Esophagus squamous epithelium (tissue), 5 donors: Measurements from ENCODE around the gene TMIE. TPM values are rescaled to one million over a fixed set of nuclear protein-coding genes. Genes with fewer than 3 reads are reported as not detected.
A peak's percentile ranks its signal among the peaks of the same experiment; 100 is the strongest.

ENCODE experiments used
- DNase-seq: peaks from one replicate; lab custom pipeline; 2025; lab: John Stamatoyannopoulos, UW
- H3K27ac ChIP-seq, 4 donors: fragments of 200-600 bp; sonication (generic); one replicate each; pipeline ENCODE4 v1.5.1; 2016 to 2019; ENCODE audit warnings: mild to moderate bottlenecking in 1 of 4
- H3K27me3 ChIP-seq, 4 donors: fragments of 200-600 bp; sonication (generic); 1 replicate in 3 of 4; 2 replicates in 1 of 4; pipeline versions ENCODE4 v1.5.1 to v1.6.0; 2017 to 2021; ENCODE audit warnings: antibody characterized with exemption in 1 of 4
- H3K36me3 ChIP-seq, 3 donors: fragments of 200-600 bp; sonication (generic); one replicate each; pipeline ENCODE4 v1.5.1; 2016 to 2019
- H3K4me1 ChIP-seq, 3 donors: fragments of 200-600 bp; sonication (generic); one replicate each; pipeline ENCODE4 v1.5.1; 2017 to 2019
- H3K4me3 ChIP-seq, 4 donors: fragments of 200-600 bp; sonication (generic); 1 replicate in 3 of 4; 2 replicates in 1 of 4; pipeline ENCODE4 v1.5.1; 2016 to 2019; ENCODE audit warnings: mild to moderate bottlenecking in 2 of 4, moderate library complexity in 1 of 4
- H3K9me3 ChIP-seq, 3 donors: fragments of 200-600 bp; sonication (generic); one replicate each; pipeline ENCODE4 v1.5.1; 2016 to 2019
- POLR2A ChIP-seq, 4 donors: fragments of 450-650 bp; IDR thresholded peaks; one replicate each; pipeline ENCODE4 v1.6.1; 2017; ENCODE audit warnings: antibody characterized with exemption in 4 of 4, mild to moderate bottlenecking in 4 of 4, moderate library complexity in 3 of 4
- WGBS, 2 donors: methylation state at CpG; one replicate each; pipeline ENCODE4 v1.1.5; 2018; 5-methylcytosine and 5-hydroxymethylcytosine counted together
- intact Hi-C: fragments of 100-400 bp; cut with DNase I; formaldehyde crosslinking; loops from one replicate; pipeline ENCODE4 v1.15.0; 2022
- total RNA-seq, 4 donors: library from RNA; depleted of rRNA; stranded (reverse); fragments of >200 nt; gene quantifications; one replicate each; pipeline ENCODE4 v1.1.0, GENCODE V29; 2016
- TF ChIP-seq, protein P1 (sequence below), 6 experiments: fragments of 450-650 bp in 4 of 6; fragments of 200-600 bp in 2 of 6; sonication (generic) in 2 of 6; IDR thresholded peaks; one replicate each; pipeline ENCODE4 v1.5.1; 2016 to 2019; ENCODE audit warnings: antibody characterized with exemption in 6 of 6, mild to moderate bottlenecking in 4 of 6, moderate library complexity in 4 of 6
- donor health status: DM: yes; HTN: yes; CAD: no.

Gene TMIE, protein sequence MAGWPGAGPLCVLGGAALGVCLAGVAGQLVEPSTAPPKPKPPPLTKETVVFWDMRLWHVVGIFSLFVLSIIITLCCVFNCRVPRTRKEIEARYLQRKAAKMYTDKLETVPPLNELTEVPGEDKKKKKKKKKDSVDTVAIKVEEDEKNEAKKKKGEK
- 1 to 10 TPM in 1 of 4 donors, under 1 TPM in 3; 0.18 to 1.1 (median 0.61) TPM for total RNA-seq

DNA sequence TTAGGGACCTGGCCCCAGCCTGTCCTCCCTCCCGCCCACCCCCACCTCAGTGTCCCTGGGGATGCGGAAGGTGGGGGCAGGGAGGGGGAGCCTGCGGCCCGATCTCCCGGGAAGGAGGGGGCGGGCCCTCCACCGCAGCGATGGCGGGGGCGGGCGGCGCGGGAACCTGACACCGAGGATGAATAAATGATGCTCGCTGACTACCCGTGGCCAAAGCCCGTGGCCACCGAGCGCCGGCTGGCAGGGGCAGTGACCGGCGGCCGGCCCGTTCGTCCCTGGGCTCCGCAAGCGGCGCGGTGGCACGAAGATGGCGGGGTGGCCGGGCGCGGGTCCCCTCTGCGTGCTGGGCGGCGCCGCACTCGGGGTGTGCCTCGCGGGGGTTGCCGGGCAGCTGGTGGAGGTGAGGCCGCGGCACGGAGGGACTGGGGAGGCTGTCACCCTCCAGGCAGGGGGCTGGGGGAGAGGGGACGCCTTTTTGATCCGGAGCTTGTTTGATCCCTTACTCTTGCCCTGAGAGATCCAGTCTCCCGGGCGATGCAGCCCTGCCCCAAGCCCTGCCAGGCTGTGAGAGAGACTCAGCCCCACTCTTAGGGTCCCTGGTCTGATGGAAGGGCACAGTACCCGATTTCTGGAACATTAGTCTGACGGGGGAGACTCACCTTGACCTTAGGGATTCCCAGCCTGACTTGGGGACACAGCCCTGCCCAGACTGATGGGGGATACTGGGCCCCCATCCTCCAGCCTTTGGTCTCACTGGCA lies at the start of gene TMIE:
Gene TMIE, plus strand, starts transcription at position 212 of the 759 bp plus-strand sequence. Its CDS starts 96 bp downstream, at position 308.
- Histone ChIP-seq H3K27me3 (peaks cover 0 to 29% (median 0%) of the 10 kb centered on the region in 4 donors), H3K36me3 (no peaks in the 10 kb centered on the region), H3K4me3 (peak within 1 kb of the TSS in 3 of 4 donors; percentile 28 to 63 (median 43)), H3K4me1 (peaks cover 17 to 45% (median 21%) of the 10 kb centered on the region in 3 donors), H3K9me3 (no peaks in the 10 kb centered on the region), H3K27ac (peak within 1 kb of the TSS in 1 of 4 donors; percentile 39)
- intact Hi-C loops, result no loop called here
- WGBS, 2 donors, result no CpG with 5 or more reads among the region's 51 CpGs
- TF ChIP-seq POLR2A (IDR thresholded peaks at IDR 0.05), result no peak
- TF ChIP-seq, protein P1, sequence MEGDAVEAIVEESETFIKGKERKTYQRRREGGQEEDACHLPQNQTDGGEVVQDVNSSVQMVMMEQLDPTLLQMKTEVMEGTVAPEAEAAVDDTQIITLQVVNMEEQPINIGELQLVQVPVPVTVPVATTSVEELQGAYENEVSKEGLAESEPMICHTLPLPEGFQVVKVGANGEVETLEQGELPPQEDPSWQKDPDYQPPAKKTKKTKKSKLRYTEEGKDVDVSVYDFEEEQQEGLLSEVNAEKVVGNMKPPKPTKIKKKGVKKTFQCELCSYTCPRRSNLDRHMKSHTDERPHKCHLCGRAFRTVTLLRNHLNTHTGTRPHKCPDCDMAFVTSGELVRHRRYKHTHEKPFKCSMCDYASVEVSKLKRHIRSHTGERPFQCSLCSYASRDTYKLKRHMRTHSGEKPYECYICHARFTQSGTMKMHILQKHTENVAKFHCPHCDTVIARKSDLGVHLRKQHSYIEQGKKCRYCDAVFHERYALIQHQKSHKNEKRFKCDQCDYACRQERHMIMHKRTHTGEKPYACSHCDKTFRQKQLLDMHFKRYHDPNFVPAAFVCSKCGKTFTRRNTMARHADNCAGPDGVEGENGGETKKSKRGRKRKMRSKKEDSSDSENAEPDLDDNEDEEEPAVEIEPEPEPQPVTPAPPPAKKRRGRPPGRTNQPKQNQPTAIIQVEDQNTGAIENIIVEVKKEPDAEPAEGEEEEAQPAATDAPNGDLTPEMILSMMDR (IDR thresholded peaks at IDR 0.05), result no peak
- no peak for DNase-seq

DNA sequence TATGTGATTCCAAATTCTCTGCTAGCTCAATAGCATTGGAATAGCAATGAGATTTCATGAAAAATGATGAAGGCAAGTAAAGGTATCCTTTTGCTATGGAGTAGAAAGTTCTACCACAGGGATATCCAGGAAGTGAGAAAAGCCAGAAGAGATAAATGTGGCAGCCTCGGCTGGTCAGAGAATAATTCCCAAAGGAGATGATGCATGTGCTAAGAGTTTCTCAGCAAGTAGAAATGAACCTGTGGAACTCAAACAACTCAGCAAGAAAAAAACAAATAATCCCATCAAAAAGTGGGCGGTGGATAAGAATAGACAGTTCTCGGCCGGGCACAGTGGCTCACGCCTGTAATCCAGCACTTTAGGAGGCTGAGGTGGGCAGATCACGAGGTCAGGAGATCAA lies 45.9 kb upstream of the TMIE start:
- H3K27ac ChIP-seq, result no peak overlapping the region
- WGBS, 2 donors, result 76 to 84% methylated on average over 6 of the region's 6 CpGs
- peaks cover 2 to 13% (median 5%) of the 10 kb centered on the region in 3 donors for H3K4me1 ChIP-seq
- DNase-seq, result no peak
- intact Hi-C loops, result no loop called here
- H3K9me3 ChIP-seq, result peaks cover 0 to 10% (median 4%) of the 10 kb centered on the region in 3 donors
- H3K4me3 ChIP-seq, result no peak overlapping the region
- no peaks in the 10 kb centered on the region for H3K27me3 ChIP-seq
- H3K36me3 ChIP-seq, result no peaks in the 10 kb centered on the region
- TF ChIP-seq, protein P1 (IDR thresholded peaks at IDR 0.05), result no peak
- no peak for TF ChIP-seq POLR2A (IDR thresholded peaks at IDR 0.05)

DNA sequence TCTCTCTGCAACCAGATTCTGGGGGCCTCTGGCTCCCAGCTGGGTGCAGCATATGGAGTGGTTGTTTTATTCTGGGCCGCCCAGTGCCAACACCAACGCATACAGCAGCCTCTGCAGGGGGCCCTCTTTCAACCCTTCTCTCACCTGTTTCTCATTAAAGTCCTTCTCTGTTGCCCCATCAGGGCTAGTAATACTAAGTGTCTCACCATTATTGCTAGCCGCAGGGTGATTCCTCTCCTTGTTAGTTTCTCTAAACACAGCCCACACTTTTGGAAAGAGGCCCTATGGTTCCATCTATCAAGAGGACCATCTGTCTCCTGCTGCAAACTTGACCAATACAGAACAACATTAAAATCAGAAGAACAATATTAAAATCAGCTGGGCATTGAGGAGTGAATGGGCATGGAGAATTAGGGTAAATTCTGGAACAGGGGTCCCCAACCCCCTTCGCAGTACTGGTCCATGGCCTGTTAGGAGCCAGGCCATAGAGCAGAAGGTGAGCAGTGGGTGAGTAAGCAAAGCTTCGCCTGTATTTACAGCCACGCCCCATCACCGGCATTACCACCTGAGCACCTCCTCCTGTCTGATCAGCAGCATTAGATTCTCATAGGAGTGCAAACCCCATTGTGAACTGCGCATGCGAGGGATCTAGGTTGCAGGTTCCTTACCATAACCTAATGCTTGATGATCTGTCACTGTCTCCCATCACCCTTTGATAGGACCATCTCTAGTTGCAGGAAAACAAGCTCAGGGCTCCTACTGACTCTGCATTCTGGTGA lies 44.2 kb upstream of the TMIE start:
- peaks cover 0 to 7% (median under 1%) of the 10 kb centered on the region in 3 donors for H3K9me3 ChIP-seq
- no peak overlapping the region for H3K4me3 ChIP-seq
- 72 to 77% methylated on average over 9 of the region's 9 CpGs for WGBS, 2 donors
- TF ChIP-seq POLR2A (IDR thresholded peaks at IDR 0.05), result no peak
- TF ChIP-seq, protein P1 (IDR thresholded peaks at IDR 0.05), result no peak
- H3K4me1 ChIP-seq, result peaks cover 11 to 30% (median 16%) of the 10 kb centered on the region in 3 donors
- DNase-seq, result no peak
- intact Hi-C loops, result no loop called here
- no peaks in the 10 kb centered on the region for H3K27me3 ChIP-seq
- no peak overlapping the region for H3K27ac ChIP-seq
- no peaks in the 10 kb centered on the region for H3K36me3 ChIP-seq

DNA sequence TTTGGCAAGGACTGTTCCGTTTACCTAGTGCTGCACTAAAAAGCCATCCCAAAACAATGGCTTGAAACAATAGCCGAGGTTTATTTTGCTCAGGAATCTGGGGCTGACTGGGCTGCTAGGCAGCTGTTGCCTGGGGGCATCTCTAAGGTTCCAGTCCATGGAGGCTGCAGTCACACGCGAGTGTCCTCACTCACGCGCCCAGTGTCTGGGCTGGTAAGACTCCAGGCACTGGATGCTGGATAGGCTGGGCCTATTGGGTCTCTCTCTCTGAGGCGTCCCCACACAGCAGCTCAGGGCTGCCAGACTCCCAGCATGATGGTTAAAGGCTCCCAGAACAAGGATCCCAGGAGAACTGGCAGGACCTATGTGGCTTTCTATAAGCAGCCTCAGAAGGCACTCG lies 41.9 kb upstream of the TMIE start:
- intact Hi-C loops, result no loop called here
- no peak overlapping the region for H3K27ac ChIP-seq
- DNase-seq, result no peak
- WGBS, 2 donors, result 54 to 63% methylated on average over 4 to 5 of the region's 8 CpGs
- H3K36me3 ChIP-seq, result no peaks in the 10 kb centered on the region
- H3K4me1 ChIP-seq, result peaks cover 16 to 51% (median 21%) of the 10 kb centered on the region in 3 donors
- no peak for TF ChIP-seq POLR2A (IDR thresholded peaks at IDR 0.05)
- no peak overlapping the region for H3K4me3 ChIP-seq
- H3K27me3 ChIP-seq, result no peaks in the 10 kb centered on the region
- H3K9me3 ChIP-seq, result no peaks in the 10 kb centered on the region

DNA sequence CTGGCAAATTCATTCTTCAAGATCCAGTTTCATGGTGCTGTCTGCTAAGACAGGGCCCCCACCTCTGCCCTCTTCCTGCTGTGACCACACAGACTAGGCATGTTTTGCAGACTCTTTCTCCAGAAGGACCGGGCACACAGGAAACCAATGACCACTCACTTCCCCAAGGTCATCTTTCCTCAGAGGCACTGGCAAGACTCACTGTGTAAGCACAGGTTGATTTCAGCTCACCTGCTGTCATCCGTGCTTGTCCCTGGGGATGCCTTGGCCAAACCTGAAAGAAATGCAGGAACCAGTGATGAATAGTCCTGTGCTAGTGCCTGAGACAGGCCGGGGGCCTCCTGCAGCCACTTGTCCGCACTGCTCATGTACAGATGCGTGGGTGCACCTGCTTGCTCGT lies 41.2 kb upstream of the TMIE start:
- intact Hi-C loops, result no loop called here
- no peak for DNase-seq

More for the DNA sequence above, 41.2 kb upstream of the TMIE start:
- H3K4me1 ChIP-seq, result peaks cover 16 to 51% (median 21%) of the 10 kb centered on the region in 3 donors
- TF ChIP-seq POLR2A (IDR thresholded peaks at IDR 0.05), result no peak
- TF ChIP-seq, protein P1 (IDR thresholded peaks at IDR 0.05), result no peak
- no peaks in the 10 kb centered on the region for H3K36me3 ChIP-seq
- no peaks in the 10 kb centered on the region for H3K27me3 ChIP-seq
- H3K27ac ChIP-seq, result no peak overlapping the region
- H3K9me3 ChIP-seq, result no peaks in the 10 kb centered on the region
- H3K4me3 ChIP-seq, result no peak overlapping the region
- WGBS, 2 donors, result 24 to 55% methylated on average over 6 of the region's 6 CpGs
